Hepatocyte (in vitro differentiated cells): ENCODE results near the gene FILIP1. TPM values are rescaled to one million over a fixed set of nuclear protein-coding genes. Genes with fewer than 3 reads are reported as not detected.

Source experiments
- DNase-seq: peaks from one replicate; pipeline ENCODE4 v3.0.0-alpha.2; 2016; ENCODE audit warnings: low spot score
- H2AFZ ChIP-seq: fragments of 200-600 bp; sonication (generic); 2 replicates; pipeline ENCODE4 v1.6.0; 2016; ENCODE audit warnings: antibody characterized with exemption, mild to moderate bottlenecking
- H3K27ac ChIP-seq: fragments of 200-600 bp; sonication (generic); 2 replicates; pipeline ENCODE4 v1.5.1; 2016; ENCODE audit warnings: mild to moderate bottlenecking
- H3K27me3 ChIP-seq: fragments of 200-600 bp; sonication (generic); 2 replicates; pipeline ENCODE4 v1.6.1; 2016
- H3K36me3 ChIP-seq: fragments of 200-600 bp; sonication (generic); replicated peaks from 2 replicates; pipeline ENCODE4 v1.5.1; 2016; ENCODE audit warnings: low read depth; ENCODE audit not compliant: insufficient read depth
- H3K4me1 ChIP-seq: fragments of 200-600 bp; sonication (generic); 2 replicates; pipeline ENCODE4 v1.5.1; 2016; ENCODE audit warnings: mild to moderate bottlenecking, moderate library complexity; ENCODE audit not compliant: insufficient read depth
- H3K4me2 ChIP-seq: fragments of 200-600 bp; sonication (generic); 2 replicates; pipeline ENCODE4 v1.6.0; 2016
- H3K4me3 ChIP-seq: fragments of 200-600 bp; sonication (generic); 2 replicates; pipeline ENCODE4 v1.5.1; 2016; ENCODE audit warnings: mild to moderate bottlenecking
- H3K79me2 ChIP-seq: fragments of 200-600 bp; sonication (generic); 2 replicates; pipeline ENCODE4 v1.6.0; 2017; ENCODE audit warnings: mild to moderate bottlenecking
- H3K9me2 ChIP-seq: fragments of 200-600 bp; sonication (generic); replicated peaks from 2 replicates; pipeline ENCODE4 v1.6.0; 2017; ENCODE audit warnings: mild to moderate bottlenecking; ENCODE audit not compliant: insufficient read depth
- H3K9me3 ChIP-seq: fragments of 200-600 bp; sonication (generic); 2 replicates; pipeline ENCODE4 v1.5.1; 2016; ENCODE audit warnings: low read depth, mild to moderate bottlenecking
- H4K20me1 ChIP-seq: fragments of 200-600 bp; sonication (generic); 2 replicates; pipeline ENCODE4 v1.6.0; 2016; ENCODE audit warnings: mild to moderate bottlenecking; ENCODE audit not compliant: insufficient read depth, poor library complexity, severe bottlenecking
- CTCF ChIP-seq: fragments of 200-600 bp; sonication (generic); IDR thresholded peaks from 2 replicates; pipeline ENCODE4 v1.5.1; 2016; ENCODE audit warnings: antibody characterized with exemption, mild to moderate bottlenecking; ENCODE audit not compliant: poor library complexity
- EZH2 ChIP-seq: fragments of 200-600 bp; sonication (generic); IDR thresholded peaks from 2 replicates; pipeline ENCODE4 v1.6.1; 2016; ENCODE audit warnings: antibody characterized with exemption, mild to moderate bottlenecking, borderline replicate concordance
- EZH2phosphoT487 ChIP-seq: fragments of 200-600 bp; sonication (generic); IDR thresholded peaks from one replicate; pipeline ENCODE4 v1.6.1; 2018; ENCODE audit warnings: antibody characterized with exemption, mild to moderate bottlenecking, low read depth, moderate library complexity; ENCODE audit not compliant: unreplicated experiment, severe bottlenecking
- WGBS: methylation state at CpG from one replicate; pipeline ENCODE4 v1.1.6; 2016; ENCODE audit warnings: low lambda C conversion rate; ENCODE audit errors: missing lambda C conversion rate; 5-methylcytosine and 5-hydroxymethylcytosine counted together
- polyA plus RNA-seq: library from polyadenylated mRNA; unstranded; fragments of >200 nt; fragmentation: Nextera tagmentation; extraction: Ambion mirVana; gene quantifications from 2 replicates; pipeline ENCODE4 v1.2.1, GENCODE V29; 2016
- total RNA-seq: library from RNA; depleted of rRNA; stranded (reverse); fragments of >200 nt; gene quantifications from 2 replicates; pipeline ENCODE4 v1.2.3, GENCODE V29; 2014

The FILIP1 gene
- total and polyA plus RNA-seq, 2 experiments from 2014 or later: 4.1 to 6.0 TPM

DNA sequence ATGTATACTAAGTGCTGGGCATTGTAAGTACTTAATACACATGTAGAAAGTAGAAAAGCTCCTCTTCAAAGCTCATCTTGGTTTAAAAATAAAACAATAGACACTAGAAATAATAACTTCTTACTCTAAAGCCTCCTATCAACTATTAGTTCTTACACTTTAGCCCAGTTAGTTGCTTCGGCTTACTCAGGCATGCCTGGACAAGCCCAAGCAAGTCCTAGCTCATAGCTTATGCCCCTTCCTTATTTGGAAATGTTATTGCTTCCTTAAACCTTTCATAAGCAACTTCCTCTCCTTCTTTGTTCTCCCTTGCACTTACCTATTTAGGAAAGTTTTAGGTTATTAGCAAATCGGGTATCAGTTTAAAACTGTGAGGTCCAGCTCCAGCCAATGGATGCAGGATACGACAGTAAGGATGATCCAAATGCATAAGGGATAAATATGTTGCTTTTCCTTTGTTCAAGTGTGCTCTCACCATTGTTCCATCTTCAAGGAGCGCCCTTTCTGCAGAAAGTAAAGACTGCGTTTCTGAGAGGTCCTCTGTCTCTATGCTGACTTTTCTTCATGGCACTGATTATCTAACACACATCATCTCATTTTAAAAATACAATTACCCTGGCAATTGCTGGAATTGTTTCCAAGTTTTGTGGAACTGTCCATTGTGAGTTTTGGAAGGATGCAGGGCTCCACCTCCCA is 221.3 kb downstream of the FILIP1 start:
- Histone ChIP-seq H3K4me1 (peaks cover 10% of the 10 kb centered on the region), H3K36me3 (no peaks in the 10 kb centered on the region), H3K27me3 (no peaks in the 10 kb centered on the region), H3K27ac (peak overlapping the region; percentile 77), H3K9me2 (no peaks in the 10 kb centered on the region), H3K9me3 (no peaks in the 10 kb centered on the region), H4K20me1 (peaks cover 17% of the 10 kb centered on the region), H3K4me2 (no peak overlapping the region), H3K4me3 (no peak overlapping the region), H2AFZ (no peak overlapping the region), H3K79me2 (peaks cover 97% of the 10 kb centered on the region)
- WGBS: 87% methylated on average over 5 of the region's 5 CpGs
- no peak for DNase-seq
- TF ChIP-seq EZH2 (no peak), CTCF (no peak), EZH2phosphoT487 (no peak)

DNA sequence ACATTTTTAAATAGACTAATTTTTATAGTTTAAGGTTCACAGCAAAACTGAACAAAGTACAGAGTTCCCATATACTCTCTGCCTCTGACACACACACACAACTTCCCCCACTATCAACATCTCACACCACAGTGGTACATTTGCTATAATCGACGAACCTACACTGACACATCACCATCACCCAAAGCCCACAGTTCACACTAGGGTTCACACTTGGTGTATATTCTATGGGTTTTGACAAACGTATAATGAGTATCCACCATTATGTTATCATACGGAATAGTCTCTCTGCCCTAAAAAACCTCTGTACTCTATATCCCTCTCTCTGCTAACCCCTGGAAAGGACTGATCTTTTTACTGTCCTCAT is 224.6 kb downstream of the FILIP1 start:
- Histone ChIP-seq H2AFZ (no peak overlapping the region), H3K4me3 (no peak overlapping the region), H3K27me3 (no peaks in the 10 kb centered on the region), H3K27ac (no peak overlapping the region), H3K36me3 (no peaks in the 10 kb centered on the region), H4K20me1 (peaks cover 18% of the 10 kb centered on the region), H3K4me2 (no peak overlapping the region), H3K79me2 (peaks cover 95% of the 10 kb centered on the region), H3K9me3 (no peaks in the 10 kb centered on the region), H3K4me1 (peaks cover 14% of the 10 kb centered on the region), H3K9me2 (no peaks in the 10 kb centered on the region)
- no peak for DNase-seq
- 94% methylated on average over 4 of the region's 4 CpGs for WGBS
- TF ChIP-seq EZH2phosphoT487: no peak
- no peak for TF ChIP-seq CTCF
- no peak for TF ChIP-seq EZH2

DNA sequence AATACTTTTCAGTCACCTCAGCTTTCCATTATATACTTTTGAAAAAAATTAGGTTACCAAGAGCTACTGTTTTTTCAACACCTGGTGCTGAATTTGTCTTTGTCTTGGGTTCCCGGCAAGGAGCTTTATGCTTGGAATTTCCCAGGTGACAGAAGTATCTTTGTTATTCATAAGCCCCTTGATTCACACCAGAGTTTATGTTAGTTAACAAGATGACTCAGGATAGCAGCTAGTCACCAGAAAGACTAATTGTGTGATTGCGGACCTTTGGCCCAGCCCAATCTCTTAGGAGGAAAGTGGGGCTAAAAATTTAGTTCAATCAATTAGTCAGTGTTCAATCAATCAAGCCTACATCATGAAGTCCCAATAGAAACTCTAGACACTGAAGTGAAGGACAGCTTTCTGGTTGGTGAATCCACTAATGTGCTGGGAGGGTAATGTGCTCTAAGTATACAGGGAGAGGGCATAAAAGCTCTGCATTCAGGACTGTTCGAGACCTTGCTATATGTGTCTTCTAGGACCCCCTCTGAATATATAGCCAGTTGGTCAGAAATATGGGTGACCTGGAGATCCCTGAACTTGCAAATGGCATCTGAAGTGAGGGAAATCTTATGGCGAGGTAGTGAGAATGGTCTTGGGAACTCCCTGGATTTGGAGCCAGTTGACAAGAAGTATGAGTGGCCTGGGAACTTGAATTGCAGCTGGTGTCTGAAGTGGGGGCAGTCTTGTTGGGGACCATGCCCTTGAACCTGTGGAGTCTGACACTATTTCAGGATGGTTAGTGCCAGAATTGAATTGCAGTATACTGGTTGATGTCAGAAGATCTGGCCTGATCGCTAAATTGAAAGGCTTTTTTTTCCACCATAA is 225.2 kb downstream of the FILIP1 start:
- Histone ChIP-seq H2AFZ (no peak overlapping the region), H3K4me3 (no peak overlapping the region), H3K79me2 (peaks cover 93% of the 10 kb centered on the region), H3K4me2 (peak overlapping the region; percentile 12), H3K27ac (peak overlapping the region; percentile 17), H3K9me2 (no peaks in the 10 kb centered on the region), H3K9me3 (no peaks in the 10 kb centered on the region), H4K20me1 (peaks cover 14% of the 10 kb centered on the region), H3K27me3 (no peaks in the 10 kb centered on the region), H3K4me1 (peaks cover 14% of the 10 kb centered on the region), H3K36me3 (no peaks in the 10 kb centered on the region)
- no peak for DNase-seq
- 79% methylated on average over 5 of the region's 5 CpGs for WGBS
- TF ChIP-seq EZH2 (no peak), EZH2phosphoT487 (no peak), CTCF (no peak)
